Chondrocyte (in vitro differentiated cells): ENCODE measurements around the gene ROS1. TPM values are rescaled to one million over a fixed set of nuclear protein-coding genes. Genes with fewer than 3 reads are reported as not detected.

ENCODE experiments used
- DNase-seq: peaks from one replicate; pipeline ENCODE4 v3.0.0; 2021; ENCODE audit warnings: mixed read lengths, low spot score
- H3K27ac Mint-ChIP-seq: one replicate; pipeline ENCODE4 v1.8.0; 2021; ENCODE audit warnings: mild to moderate bottlenecking, moderate library complexity, mixed read lengths; ENCODE audit not compliant: unreplicated experiment
- H3K27me3 Mint-ChIP-seq: 2 replicates; pipeline ENCODE4 v1.8.0; 2021; ENCODE audit warnings: low read depth, mixed read lengths
- H3K36me3 Mint-ChIP-seq: 2 replicates; pipeline ENCODE4 v1.8.0; 2021; ENCODE audit warnings: low read depth, mixed read lengths
- H3K4me1 Mint-ChIP-seq: 2 replicates; pipeline ENCODE4 v1.8.0; 2021; ENCODE audit warnings: low read depth, mild to moderate bottlenecking, mixed read lengths
- H3K4me3 Mint-ChIP-seq: one replicate; pipeline ENCODE4 v1.8.0; 2021; ENCODE audit warnings: mild to moderate bottlenecking, moderate library complexity, mixed read lengths; ENCODE audit not compliant: unreplicated experiment
- H3K9me3 Mint-ChIP-seq: 2 replicates; pipeline ENCODE4 v1.8.0; 2021; ENCODE audit warnings: low read depth, mixed read lengths
- total RNA-seq: library from RNA; stranded (reverse); gene quantifications from 3 replicates; pipeline ENCODE4 v1.2.1, GENCODE V29; 2021
- TF ChIP-seq, protein P1 (sequence below): fragments of 200-600 bp; sonication (generic); IDR thresholded peaks from 2 replicates; pipeline ENCODE4 v1.5.0; 2021; ENCODE audit warnings: antibody characterized with exemption, mild to moderate bottlenecking, moderate library complexity

ROS1 gene
- total RNA-seq, 1 donor from 2014 or later = not detected

DNA sequence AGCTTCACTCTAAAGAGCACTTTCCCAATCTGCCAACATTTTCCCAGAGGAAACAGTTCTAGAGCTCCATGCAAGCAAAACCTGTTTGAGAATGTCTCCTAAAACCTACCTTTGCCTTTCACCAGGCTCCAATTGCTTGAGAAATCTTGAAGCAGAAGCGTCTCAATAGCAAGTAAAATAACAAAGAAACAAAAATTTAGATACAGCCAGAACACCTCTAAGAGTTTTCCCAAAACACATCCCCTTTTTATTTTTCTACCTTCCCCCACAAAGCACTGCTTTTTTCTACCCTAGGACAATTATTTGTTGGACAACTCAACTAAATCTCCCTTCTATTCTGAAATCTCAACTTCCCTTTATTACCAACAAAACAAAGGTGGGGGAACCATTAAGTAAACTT, 156.8 kb downstream of the ROS1 start:
- peaks cover 3% of the 10 kb centered on the region for H3K36me3 Mint-ChIP-seq
- peaks cover 80% of the 10 kb centered on the region for H3K27me3 Mint-ChIP-seq
- H3K4me1 Mint-ChIP-seq = peaks cover 21% of the 10 kb centered on the region
- H3K9me3 Mint-ChIP-seq = no peaks in the 10 kb centered on the region
- DNase-seq = no peak
- no peak overlapping the region for H3K27ac Mint-ChIP-seq
- TF ChIP-seq, protein P1, sequence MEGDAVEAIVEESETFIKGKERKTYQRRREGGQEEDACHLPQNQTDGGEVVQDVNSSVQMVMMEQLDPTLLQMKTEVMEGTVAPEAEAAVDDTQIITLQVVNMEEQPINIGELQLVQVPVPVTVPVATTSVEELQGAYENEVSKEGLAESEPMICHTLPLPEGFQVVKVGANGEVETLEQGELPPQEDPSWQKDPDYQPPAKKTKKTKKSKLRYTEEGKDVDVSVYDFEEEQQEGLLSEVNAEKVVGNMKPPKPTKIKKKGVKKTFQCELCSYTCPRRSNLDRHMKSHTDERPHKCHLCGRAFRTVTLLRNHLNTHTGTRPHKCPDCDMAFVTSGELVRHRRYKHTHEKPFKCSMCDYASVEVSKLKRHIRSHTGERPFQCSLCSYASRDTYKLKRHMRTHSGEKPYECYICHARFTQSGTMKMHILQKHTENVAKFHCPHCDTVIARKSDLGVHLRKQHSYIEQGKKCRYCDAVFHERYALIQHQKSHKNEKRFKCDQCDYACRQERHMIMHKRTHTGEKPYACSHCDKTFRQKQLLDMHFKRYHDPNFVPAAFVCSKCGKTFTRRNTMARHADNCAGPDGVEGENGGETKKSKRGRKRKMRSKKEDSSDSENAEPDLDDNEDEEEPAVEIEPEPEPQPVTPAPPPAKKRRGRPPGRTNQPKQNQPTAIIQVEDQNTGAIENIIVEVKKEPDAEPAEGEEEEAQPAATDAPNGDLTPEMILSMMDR = no peak
- H3K4me3 Mint-ChIP-seq = no peak overlapping the region

DNA sequence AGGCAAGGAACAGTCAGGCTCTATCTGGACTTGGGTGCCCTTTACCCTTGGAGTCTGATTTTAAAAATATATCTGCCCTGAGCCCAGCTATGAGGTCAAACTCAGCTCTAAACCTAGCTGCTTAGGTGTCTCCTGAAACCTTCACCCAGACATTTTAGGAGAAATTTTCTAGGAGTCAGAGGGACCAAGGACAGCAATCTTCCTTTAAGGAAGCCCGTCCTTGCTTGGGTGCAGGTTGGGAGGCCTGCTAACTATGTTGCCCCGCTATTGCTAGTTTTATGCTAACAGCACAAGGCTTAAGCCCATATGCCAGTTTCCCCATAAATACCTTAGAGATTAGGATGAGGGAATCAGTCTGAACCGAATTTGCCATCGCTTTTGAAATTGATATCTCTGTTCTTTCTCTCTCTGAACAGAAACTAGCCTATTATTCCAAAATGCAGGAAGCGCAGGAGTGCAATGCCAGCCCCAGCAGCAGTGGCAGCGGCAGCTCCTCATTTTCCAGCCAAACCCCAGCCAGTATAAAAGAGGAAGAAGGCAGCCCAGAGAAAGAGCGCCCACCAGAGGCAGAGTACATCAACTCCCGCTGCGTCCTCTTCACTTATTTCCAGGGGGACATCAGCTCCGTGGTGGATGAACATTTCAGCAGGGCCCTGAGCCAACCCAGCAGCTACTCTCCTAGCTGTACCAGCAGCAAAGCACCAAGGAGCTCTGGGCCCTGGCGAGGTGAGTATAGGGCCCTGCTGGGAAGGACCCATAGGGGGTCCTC, 157.8 kb downstream of the ROS1 start:
- H3K4me3 Mint-ChIP-seq = no peak overlapping the region
- TF ChIP-seq, protein P1 = no peak
- DNase-seq = no peak
- H3K4me1 Mint-ChIP-seq = peaks cover 21% of the 10 kb centered on the region
- H3K9me3 Mint-ChIP-seq = no peaks in the 10 kb centered on the region
- no peak overlapping the region for H3K27ac Mint-ChIP-seq
- peaks cover 82% of the 10 kb centered on the region for H3K27me3 Mint-ChIP-seq
- peaks cover 3% of the 10 kb centered on the region for H3K36me3 Mint-ChIP-seq

- peaks cover 81% of the 10 kb centered on the region for H3K27me3 Mint-ChIP-seq
- H3K27ac Mint-ChIP-seq = no peak overlapping the region
- DNase-seq = no peak
- H3K9me3 Mint-ChIP-seq = no peaks in the 10 kb centered on the region
- TF ChIP-seq, protein P1 = no peak
- H3K4me1 Mint-ChIP-seq = peaks cover 21% of the 10 kb centered on the region
- H3K4me3 Mint-ChIP-seq = no peak overlapping the region
- H3K36me3 Mint-ChIP-seq = peaks cover 3% of the 10 kb centered on the region
These were observed 158.7 kb downstream of the ROS1 start for GRCh38 chr6:117267054-117267347.

- no peak overlapping the region for H3K27ac Mint-ChIP-seq
- H3K4me3 Mint-ChIP-seq = peak overlapping the region; percentile 19
- peaks cover 3% of the 10 kb centered on the region for H3K36me3 Mint-ChIP-seq
- no peaks in the 10 kb centered on the region for H3K9me3 Mint-ChIP-seq
- H3K4me1 Mint-ChIP-seq = peaks cover 21% of the 10 kb centered on the region
- H3K27me3 Mint-ChIP-seq = peaks cover 82% of the 10 kb centered on the region
- DNase-seq = no peak
- TF ChIP-seq, protein P1 = no peak
These were observed 159.3 kb downstream of the ROS1 start for GRCh38 chr6:117266257-117267053.

GRCh38 chr6:117265410-117266256, 160.1 kb downstream of the ROS1 start, which contains the start of gene VGLL2:
VGLL2 (plus strand) TSS chr6:117265558; CDS start chr6:117265764, 206 bp downstream.
- Mint-ChIP-seq H3K9me3 (no peaks in the 10 kb centered on the region), H3K4me1 (peaks cover 21% of the 10 kb centered on the region), H3K27ac (no peak within 1 kb of the TSS), H3K27me3 (peaks cover 80% of the 10 kb centered on the region), H3K36me3 (peaks cover 3% of the 10 kb centered on the region), H3K4me3 (peak within 1 kb of the TSS; percentile 67)
- DNase-seq = peak; percentile 84
- TF ChIP-seq, protein P1 = peak; percentile 54
